NCI-H1694 (cell line): Measurements from ENCODE around the gene SRP9.

Experiments used
- DNase-seq: peaks from one replicate; lab custom pipeline; 2025; lab: John Stamatoyannopoulos, UW

Gene SRP9

DNA sequence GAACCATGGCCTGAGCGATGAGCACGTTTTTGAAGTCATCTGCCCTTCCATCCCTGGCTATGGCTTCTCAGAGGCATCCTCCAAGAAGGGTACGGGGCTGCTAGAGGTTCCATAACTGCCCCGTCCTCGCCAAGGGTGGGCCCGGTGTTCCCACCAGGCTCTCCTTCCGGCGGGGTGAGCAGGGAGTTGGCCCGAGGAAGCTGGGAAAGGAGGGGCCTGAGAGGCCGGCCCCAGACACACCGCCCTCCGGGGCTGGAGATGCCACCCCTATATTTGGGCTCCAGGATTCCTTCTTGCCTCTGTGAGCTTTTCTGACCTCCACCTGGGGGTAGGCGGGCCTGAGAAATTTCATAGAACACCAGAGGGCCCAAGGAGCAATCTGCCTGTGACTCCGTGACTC lies 61.2 kb downstream of the SRP9 start:
- DNase-seq, result no peak
